Choroid plexus epithelial cell (primary cell): ENCODE data around the gene CD300C.
"Not testable (repeated sequence)": the region's sequence is repeated elsewhere in the genome, so short reads cannot be mapped to it uniquely, and the experiment has no call there.

Experiments used
- DNase-seq: peaks from one replicate; pipeline ENCODE4 v3.0.0-alpha.2; 2010; ENCODE audit warnings: low read depth
- H3K4me3 ChIP-seq: 2 replicates; pipeline ENCODE4 v1.5.1; 2011; ENCODE audit warnings: low read depth, mild to moderate bottlenecking, control low read depth, low read length, moderate library complexity
- TF ChIP-seq, protein P1 (sequence below): conservative IDR thresholded peaks from 2 replicates; pipeline ENCODE4 v1.5.1; 2011; ENCODE audit warnings: low read depth, mild to moderate bottlenecking, control low read depth, inconsistent platforms, low read length, moderate library complexity

The CD300C gene

DNA sequence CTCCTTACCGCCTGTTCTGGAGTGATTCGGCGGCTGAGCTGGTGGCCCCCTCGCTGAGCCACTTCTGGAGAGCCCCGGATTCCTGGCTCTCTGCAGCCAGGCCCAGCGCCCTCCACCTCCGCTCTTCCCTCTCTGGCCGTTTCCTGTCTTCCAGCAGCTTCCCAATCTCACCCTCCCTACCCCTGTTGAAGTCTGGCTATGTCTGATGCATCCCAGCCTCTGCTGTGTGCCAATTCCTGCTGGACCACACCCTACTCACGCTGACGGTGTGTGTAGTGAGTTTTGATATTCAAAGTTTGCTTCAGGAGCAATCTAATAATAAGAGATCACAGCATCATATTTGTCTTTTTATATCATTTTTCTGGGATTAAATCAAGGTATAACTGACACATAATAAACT lies 36.7 kb upstream of the CD300C start:
- no peak overlapping the region for H3K4me3 ChIP-seq
- TF ChIP-seq, protein P1, sequence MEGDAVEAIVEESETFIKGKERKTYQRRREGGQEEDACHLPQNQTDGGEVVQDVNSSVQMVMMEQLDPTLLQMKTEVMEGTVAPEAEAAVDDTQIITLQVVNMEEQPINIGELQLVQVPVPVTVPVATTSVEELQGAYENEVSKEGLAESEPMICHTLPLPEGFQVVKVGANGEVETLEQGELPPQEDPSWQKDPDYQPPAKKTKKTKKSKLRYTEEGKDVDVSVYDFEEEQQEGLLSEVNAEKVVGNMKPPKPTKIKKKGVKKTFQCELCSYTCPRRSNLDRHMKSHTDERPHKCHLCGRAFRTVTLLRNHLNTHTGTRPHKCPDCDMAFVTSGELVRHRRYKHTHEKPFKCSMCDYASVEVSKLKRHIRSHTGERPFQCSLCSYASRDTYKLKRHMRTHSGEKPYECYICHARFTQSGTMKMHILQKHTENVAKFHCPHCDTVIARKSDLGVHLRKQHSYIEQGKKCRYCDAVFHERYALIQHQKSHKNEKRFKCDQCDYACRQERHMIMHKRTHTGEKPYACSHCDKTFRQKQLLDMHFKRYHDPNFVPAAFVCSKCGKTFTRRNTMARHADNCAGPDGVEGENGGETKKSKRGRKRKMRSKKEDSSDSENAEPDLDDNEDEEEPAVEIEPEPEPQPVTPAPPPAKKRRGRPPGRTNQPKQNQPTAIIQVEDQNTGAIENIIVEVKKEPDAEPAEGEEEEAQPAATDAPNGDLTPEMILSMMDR = no peak

DNA sequence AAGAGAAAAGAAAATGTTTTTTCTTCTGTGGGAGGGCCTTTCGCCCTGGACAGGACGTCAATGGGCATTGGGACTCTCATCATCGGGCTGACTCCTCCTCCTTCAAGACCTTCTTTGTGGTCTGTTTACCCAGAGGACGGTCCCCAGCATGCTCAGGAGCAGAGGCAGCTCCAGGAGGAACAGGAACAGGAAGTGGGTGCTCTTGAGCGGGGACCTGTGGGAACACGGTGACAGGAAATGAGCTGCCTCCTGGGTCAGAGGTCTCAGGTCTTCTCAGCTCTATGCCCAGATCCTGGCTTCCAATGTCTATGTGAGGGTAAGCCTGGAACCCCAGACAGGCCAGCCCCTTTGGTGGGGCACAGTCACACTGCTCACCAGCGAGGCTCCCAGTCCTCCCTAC lies 34.0 kb upstream of the CD300C start:
- TF ChIP-seq, protein P1 = no peak
- no peak for DNase-seq

More for the DNA sequence above, 36.7 kb upstream of the CD300C start:
- no peak for DNase-seq

DNA sequence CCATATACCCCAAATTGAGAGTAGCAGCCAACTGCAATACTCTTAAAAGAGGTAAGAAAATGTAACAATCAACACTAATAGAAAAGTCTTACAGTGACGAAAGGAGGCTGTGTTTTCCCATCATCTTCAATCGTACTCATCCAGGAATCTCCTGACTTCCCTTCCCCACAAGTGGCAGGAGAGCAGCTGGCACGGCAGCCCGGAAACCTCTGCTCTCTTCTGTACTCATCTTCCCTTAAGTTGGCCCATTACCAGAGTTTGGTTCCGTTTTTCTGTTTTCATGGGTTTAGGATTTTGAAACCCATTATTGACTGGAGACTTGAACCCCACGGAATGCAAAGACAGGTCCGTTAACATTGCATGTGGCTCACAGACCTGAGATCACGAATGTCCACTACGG lies 33.1 kb upstream of the CD300C start:
- TF ChIP-seq, protein P1 = no peak
- H3K4me3 ChIP-seq = no peak overlapping the region
- DNase-seq = no peak

More for the DNA sequence above, 34.0 kb upstream of the CD300C start:
- no peak overlapping the region for H3K4me3 ChIP-seq

DNA sequence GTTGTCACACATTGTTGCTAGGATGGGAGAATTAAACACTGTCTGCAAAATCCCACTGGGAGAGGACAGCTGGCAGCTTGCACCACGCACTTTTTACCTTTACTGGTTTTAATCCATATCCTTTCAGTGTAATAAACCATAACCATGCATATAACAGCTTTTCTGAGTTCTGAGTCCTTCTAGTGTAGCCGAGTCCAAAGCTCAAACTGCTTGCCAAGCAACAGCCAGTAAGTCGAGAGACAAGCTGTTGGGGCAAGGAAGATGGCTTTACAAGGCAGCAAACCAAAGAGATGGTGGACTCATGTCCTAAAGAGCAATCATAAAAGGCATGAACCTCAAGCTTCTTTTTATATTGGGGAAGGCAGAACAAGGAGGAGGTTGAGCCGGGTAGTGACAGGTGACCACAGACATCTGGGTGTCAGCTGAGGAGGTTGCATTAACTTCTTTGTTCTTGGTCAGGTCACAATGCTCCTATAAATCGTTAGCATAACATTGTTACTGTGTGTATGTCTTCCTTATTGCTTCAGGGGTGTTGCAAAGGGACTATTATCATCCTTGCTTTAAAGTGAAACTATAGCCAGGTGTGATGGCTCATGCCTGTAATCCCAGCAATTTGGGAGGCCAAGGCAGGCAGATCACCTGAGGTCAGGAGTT lies 28.7 kb upstream of the CD300C start:
- TF ChIP-seq, protein P1 = no peak
- no peak overlapping the region for H3K4me3 ChIP-seq
- DNase-seq = no peak

DNA sequence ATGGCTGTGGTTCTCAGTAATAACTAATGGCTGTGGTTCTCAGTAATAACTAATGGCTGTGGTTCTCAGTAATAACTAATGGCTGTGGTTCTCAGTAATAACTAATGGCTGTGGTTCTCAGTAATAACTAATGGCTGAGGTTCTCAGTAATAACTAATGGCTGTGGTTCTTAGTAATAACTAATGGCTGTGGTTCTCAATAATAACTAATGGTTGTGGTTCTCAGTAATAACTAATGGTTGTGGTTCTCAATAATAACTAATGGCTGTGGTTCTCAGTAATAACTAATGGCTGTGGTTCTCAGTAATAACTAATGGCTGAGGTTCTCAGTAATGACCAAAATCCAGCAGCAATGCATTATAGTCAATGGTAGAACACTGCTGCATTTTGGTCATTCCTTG lies 27.7 kb upstream of the CD300C start:
- DNase-seq, H3K4me3 ChIP-seq: not testable (repeated sequence)

DNA sequence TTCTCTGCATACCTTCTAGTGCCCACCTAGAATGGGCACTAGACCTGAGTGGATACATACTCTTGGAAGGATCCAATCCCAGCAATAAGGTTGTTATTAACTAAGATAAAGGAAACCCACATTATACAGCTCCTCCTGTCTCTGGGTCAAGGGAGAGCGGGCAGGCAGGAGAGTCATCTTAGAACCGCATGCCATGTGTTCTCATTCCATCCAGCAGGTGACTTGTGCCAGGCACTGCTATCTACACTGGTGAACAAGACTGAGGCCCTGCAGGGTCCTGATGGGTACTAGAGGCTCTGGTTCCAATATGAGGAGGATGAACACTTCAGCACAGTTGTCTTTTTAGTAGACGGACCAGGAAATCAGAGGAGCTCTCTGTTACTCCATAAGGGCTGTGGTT lies 27.3 kb upstream of the CD300C start:
- no peak overlapping the region for H3K4me3 ChIP-seq
- DNase-seq = no peak
- TF ChIP-seq, protein P1 = no peak

DNA sequence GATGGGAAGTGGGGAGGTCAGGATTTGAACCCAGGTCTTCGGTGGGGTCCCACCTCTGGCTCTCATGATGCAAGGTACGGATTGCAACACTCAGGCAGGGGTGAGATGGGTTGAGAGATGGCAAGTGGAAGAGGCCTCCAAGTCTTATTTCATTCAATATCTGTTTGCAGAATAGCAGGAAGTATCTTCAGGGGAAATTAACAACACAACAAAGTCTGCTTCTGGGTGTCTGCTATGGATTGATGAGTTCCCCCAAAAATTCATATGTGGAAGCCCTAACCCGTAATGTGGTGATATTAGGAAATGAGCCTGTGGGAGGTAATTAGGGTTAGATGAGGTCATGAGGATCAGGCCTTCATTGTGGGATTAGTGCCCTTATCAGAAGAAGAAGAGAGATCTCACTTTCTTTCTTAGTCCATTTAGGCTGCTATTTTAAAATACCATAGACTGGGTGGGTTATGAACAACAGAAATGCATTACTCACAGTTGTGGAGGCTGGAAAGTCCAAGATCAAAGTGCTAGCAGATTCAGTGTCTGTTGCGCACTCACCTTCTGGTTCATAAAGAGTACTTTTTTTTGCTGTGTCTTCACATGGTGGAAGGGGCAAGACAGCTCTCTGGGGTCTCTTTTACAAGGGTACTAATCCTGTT lies 25.8 kb upstream of the CD300C start:
- TF ChIP-seq, protein P1 = no peak
- no peak for DNase-seq

More for the DNA sequence above, 25.8 kb upstream of the CD300C start:
- H3K4me3 ChIP-seq = no peak overlapping the region
